Ascending aorta (tissue), 2 donors: Measurements from ENCODE around the gene ANKIB1. TPM values are rescaled to one million over a fixed set of nuclear protein-coding genes. Genes with fewer than 3 reads are reported as not detected.
A peak's percentile ranks its signal among the peaks of the same experiment; 100 is the strongest.

Experiments
- DNase-seq, 2 donors: peaks; one replicate each; pipeline ENCODE4 v3.0.0-alpha.2; 2019; ENCODE audit warnings: low spot score in 2 of 2
- H3K27ac ChIP-seq, 2 donors: fragments of 200-600 bp; sonication (generic); one replicate each; pipeline ENCODE4 v1.5.1; 2016 to 2017; ENCODE audit warnings: mild to moderate bottlenecking in 1 of 2
- H3K27me3 ChIP-seq: fragments of 200-600 bp; sonication (generic); one replicate; pipeline ENCODE4 v1.5.1; 2017
- H3K36me3 ChIP-seq, 2 donors: fragments of 200-600 bp; sonication (generic); one replicate each; pipeline ENCODE4 v1.5.1; 2016
- H3K4me1 ChIP-seq, 2 donors: fragments of 200-600 bp; sonication (generic); one replicate each; pipeline ENCODE4 v1.5.1; 2016 to 2017; ENCODE audit warnings: mild to moderate bottlenecking in 1 of 2
- H3K4me3 ChIP-seq, 2 donors: fragments of 200-600 bp; sonication (generic); one replicate each; pipeline ENCODE4 v1.5.1; 2016 to 2017; ENCODE audit warnings: mild to moderate bottlenecking in 1 of 2
- H3K9me3 ChIP-seq, 2 donors: fragments of 200-600 bp; sonication (generic); one replicate each; pipeline ENCODE4 v1.5.1; 2016
- intact Hi-C: fragments of 100-400 bp; cut with DNase I; formaldehyde crosslinking; loops from one replicate; pipeline ENCODE4 v1.15.1; 2023
- total RNA-seq: library from RNA; depleted of rRNA; stranded (reverse); fragments of >200 nt; gene quantifications from one replicate; pipeline ENCODE4 v1.1.0, GENCODE V29; 2016
- TF ChIP-seq, protein P1 (sequence below), 3 experiments: fragments of 200-600 bp in 2 of 3; fragments of 450-650 bp in 1 of 3; sonication (generic) in 2 of 3; IDR thresholded peaks; one replicate each; pipeline ENCODE4 v1.5.1; 2016 to 2019; ENCODE audit warnings: antibody characterized with exemption in 3 of 3, mild to moderate bottlenecking in 1 of 3, moderate library complexity in 1 of 3

ANKIB1 gene
- total RNA-seq, 1 donor from 2014 or later: 27.4 TPM

DNA sequence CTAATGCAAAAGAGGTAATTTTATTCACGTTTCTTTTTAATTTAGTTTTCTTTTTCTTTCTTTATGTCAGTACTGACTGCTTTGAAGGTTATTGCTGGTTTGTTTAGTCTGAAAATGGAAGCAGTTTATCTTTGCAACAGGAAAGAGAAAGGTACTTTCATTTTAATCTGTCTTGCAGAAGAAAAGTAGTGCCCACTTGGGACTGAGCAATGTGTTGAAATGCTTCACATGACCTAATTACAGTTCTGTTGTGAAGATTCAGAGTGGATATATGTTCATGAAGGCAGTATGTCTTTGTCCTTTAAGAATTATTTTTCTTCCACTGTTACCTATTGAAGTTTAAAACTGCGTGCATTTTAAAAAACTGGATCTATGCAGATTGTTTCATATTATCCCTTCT lies 80.1 kb downstream of the ANKIB1 start:
- no peak for DNase-seq
- H3K4me1 ChIP-seq: no peaks in the 10 kb centered on the region
- H3K4me3 ChIP-seq: peak overlapping the region in 1 of 2 donors; percentile 20
- no peaks in the 10 kb centered on the region for H3K27me3 ChIP-seq
- TF ChIP-seq, protein P1, sequence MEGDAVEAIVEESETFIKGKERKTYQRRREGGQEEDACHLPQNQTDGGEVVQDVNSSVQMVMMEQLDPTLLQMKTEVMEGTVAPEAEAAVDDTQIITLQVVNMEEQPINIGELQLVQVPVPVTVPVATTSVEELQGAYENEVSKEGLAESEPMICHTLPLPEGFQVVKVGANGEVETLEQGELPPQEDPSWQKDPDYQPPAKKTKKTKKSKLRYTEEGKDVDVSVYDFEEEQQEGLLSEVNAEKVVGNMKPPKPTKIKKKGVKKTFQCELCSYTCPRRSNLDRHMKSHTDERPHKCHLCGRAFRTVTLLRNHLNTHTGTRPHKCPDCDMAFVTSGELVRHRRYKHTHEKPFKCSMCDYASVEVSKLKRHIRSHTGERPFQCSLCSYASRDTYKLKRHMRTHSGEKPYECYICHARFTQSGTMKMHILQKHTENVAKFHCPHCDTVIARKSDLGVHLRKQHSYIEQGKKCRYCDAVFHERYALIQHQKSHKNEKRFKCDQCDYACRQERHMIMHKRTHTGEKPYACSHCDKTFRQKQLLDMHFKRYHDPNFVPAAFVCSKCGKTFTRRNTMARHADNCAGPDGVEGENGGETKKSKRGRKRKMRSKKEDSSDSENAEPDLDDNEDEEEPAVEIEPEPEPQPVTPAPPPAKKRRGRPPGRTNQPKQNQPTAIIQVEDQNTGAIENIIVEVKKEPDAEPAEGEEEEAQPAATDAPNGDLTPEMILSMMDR (IDR thresholded peaks at IDR 0.05): no peak
- peaks cover 4 to 13% of the 10 kb centered on the region in 2 donors for H3K36me3 ChIP-seq
- H3K9me3 ChIP-seq: no peaks in the 10 kb centered on the region
- H3K27ac ChIP-seq: no peak overlapping the region
- intact Hi-C loops: no loop called here

DNA sequence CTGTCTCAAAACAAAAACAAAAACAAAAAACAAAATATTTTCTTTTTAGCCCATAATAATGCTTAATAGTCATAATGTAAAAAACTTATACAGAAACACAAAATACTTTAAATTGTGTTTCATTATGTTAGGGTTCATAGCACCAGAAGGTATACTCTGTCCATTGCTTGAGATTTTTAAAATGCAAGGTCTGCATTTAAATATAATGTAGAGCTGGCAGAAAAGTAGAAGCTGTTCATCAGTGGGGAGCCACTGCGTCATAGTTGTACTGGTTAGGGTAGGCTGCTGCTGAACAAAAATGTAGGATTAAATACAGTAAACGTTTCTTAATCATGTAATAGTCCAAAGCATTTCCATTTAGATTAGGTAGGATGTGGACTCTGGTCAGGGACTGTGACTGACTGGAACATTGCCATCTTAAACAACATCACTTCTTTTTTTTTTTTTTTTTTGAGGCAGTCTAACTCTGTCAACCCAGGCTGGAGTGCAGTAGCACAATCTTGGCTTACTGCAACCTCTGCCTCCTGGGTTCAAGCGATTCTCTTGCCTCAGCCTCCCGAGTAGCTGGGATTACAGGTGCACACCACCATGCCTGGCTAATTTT lies 85.2 kb downstream of the ANKIB1 start:
- peaks cover 4 to 21% of the 10 kb centered on the region in 2 donors for H3K36me3 ChIP-seq
- TF ChIP-seq, protein P1 (IDR thresholded peaks at IDR 0.05): no peak
- H3K9me3 ChIP-seq: no peaks in the 10 kb centered on the region
- no peak overlapping the region for H3K4me3 ChIP-seq
- H3K27me3 ChIP-seq: no peaks in the 10 kb centered on the region
- H3K4me1 ChIP-seq: no peaks in the 10 kb centered on the region
- no peak overlapping the region for H3K27ac ChIP-seq
- DNase-seq: no peak
- intact Hi-C loops: no loop called here

DNA sequence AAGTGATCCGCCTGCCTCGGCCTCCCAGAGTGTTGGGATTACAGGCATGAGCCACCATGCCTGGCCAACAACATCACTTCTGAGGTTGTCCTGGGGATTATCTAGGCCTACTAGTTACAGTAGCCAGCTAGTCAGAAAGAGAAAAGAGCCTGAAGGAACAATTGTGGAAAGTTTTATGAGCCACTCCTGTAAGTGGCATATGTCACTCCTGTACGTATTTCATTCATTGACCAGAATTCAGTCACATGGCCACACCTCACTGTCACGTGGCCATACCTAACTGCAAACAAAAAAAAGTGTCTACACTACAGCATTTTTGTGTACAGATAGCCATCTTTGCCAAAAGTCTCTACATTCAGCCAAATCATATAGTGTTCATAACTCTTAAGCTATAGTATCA lies 85.7 kb downstream of the ANKIB1 start:
- Histone ChIP-seq H3K36me3 (peaks cover 4 to 23% of the 10 kb centered on the region in 2 donors), H3K4me3 (no peak overlapping the region), H3K27me3 (no peaks in the 10 kb centered on the region), H3K4me1 (no peaks in the 10 kb centered on the region), H3K9me3 (no peaks in the 10 kb centered on the region), H3K27ac (no peak overlapping the region)
- intact Hi-C loops: no loop called here
- TF ChIP-seq, protein P1 (IDR thresholded peaks at IDR 0.05): no peak
- no peak for DNase-seq

DNA sequence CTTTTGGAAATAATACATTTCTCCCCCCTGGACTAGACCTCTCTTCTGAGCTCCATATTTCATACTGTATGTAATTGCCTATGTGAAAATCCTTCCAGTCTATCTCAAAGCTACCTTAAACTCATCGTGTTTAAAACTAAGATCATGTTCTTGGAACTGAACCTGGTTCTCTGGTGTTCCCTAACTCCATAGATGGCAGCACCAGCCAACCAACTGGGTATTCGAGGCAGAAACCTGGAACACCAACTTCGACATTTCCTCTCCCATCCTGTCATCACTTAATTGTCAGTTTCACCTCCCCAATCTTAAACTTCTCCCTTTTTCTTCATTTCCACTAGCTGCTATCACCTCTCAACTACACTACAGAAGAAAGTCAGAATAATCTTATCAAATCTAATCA lies 87.0 kb downstream of the ANKIB1 start:
- peaks cover 4 to 20% of the 10 kb centered on the region in 2 donors for H3K36me3 ChIP-seq
- intact Hi-C loops: no loop called here
- H3K4me3 ChIP-seq: no peak overlapping the region
- no peaks in the 10 kb centered on the region for H3K4me1 ChIP-seq
- DNase-seq: no peak
- no peak overlapping the region for H3K27ac ChIP-seq
- H3K9me3 ChIP-seq: no peaks in the 10 kb centered on the region
- no peaks in the 10 kb centered on the region for H3K27me3 ChIP-seq
- TF ChIP-seq, protein P1 (IDR thresholded peaks at IDR 0.05): no peak

DNA sequence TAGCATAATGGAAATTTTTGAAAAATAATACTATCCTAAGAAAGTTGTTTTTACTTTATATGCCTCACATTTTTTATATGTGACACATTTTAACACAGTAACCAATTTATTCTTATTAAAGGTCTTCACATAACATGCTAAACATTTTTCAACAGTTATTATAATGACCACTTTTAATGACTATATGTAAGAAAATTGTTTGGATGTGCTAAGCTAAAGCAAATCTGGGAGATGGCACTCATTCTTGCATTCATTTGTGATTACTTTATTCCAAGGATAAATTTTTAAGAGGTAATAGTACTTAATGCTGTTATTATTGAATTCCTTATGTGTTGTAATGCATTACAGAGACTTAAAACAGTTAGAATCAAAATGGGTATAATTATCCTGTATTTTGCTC lies 88.1 kb downstream of the ANKIB1 start:
- TF ChIP-seq, protein P1 (IDR thresholded peaks at IDR 0.05): no peak

DNA sequence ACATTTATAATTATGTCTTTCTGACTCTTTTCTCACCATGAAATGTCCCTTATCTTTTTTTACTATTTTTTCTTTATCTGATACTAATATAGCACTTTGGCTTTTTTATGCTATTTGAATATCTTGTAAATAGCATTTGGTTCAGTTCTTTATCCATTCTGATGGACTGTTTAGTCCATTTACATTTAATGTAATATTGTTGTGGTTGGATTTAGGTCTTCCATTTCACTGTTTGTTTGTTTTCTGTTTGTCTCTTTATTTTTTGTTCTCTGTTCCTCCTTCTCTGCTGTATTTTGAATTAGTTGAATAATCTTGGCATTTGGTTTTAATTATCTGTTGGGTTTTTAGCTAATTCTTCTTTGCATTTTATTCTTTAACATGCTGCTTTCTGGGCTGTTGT lies 89.8 kb downstream of the ANKIB1 start:
- H3K27ac ChIP-seq: no peak overlapping the region
- no peaks in the 10 kb centered on the region for H3K4me1 ChIP-seq
- intact Hi-C loops: no loop called here
- no peak for DNase-seq
- TF ChIP-seq, protein P1 (IDR thresholded peaks at IDR 0.05): no peak
- H3K9me3 ChIP-seq: no peaks in the 10 kb centered on the region
- peaks cover 0 to 10% of the 10 kb centered on the region in 2 donors for H3K36me3 ChIP-seq
- H3K27me3 ChIP-seq: no peaks in the 10 kb centered on the region
- H3K4me3 ChIP-seq: no peak overlapping the region

More for the DNA sequence above, 88.1 kb downstream of the ANKIB1 start:
- Histone ChIP-seq H3K27ac (no peak overlapping the region), H3K4me3 (no peak overlapping the region), H3K27me3 (no peaks in the 10 kb centered on the region), H3K4me1 (no peaks in the 10 kb centered on the region), H3K36me3 (peaks cover 4 to 15% of the 10 kb centered on the region in 2 donors), H3K9me3 (no peaks in the 10 kb centered on the region)
- intact Hi-C loops: no loop called here
- DNase-seq: no peak
